NCI-H1694 (cell line): ENCODE results near the gene CA5A.
"Not testable (repeated sequence)": the region's sequence is repeated elsewhere in the genome, so short reads cannot be mapped to it uniquely, and the experiment has no call there.

ENCODE experiments used
- DNase-seq: peaks from one replicate; lab custom pipeline; 2025; lab: John Stamatoyannopoulos, UW

CA5A gene

DNA sequence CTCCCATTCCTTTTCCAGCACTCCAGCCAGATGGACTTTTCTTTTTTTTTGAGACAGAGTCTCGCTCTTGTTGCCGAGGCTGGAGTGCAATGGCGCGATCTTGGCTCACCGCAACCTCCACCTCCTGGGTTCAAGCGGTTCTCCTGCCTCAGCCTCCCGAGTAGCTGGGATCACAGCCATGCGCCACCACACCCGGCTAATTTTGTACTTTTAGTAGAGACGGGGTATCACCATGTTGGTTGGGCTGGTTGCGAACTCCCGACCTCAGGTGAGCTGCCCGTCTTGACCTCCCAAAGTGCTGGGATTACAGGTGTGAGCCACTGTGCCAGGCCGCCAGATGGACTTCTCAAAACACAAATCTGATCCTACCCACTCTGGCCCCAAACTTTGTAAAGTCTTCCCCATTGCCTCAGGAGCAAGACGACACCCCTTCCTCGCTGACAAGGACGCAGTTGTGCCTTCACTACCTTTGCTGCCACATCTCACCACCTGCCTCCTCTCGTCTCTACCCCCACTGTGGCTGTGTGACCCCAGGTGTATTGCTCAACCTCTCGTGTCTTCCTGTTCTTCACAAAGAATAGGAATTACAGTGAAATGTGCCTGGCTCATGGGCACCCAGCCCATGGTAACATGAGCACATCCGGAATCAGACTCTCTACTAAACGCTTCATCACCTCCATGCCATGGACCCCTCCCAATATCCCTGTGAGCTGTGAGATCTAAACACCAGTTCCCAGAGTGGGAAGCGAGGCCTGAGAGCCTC, 11.2 kb upstream of the CA5A start:
- DNase-seq: no peak

DNA sequence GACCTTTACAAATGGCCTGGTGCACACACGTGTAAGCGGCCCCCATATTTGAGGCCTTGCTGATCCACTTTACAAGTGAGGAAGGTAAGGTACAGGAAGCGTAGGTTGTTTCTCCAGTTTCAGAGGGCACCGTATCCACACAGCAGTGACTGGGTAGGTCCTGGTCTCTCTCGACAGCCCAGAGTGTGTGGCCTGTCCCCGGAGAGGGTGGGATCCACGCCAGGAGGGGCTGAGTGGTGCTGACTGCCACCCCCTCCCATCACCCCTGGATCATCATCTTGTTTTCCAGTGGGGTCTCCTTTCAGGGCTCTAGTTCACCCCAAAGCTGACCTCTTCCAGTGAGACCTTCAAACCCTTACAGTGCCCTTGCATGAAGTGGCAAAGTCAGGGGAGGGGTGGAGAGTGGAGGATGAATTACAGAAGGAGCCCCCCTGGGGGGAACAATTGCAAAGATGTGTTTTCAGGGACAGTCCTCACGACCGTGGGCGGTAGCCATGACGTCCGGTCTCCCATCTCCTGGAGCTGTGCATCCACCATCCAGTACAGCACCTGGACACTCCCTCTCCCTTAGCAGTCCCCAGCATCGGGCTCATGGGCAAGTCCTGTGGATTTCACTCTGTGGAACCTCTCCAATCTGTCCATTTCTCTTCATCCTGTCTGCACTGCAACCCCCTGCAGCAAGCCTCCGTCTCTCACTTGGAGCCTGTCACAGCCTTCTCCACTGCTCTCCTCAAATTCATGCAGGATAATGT, 10.4 kb upstream of the CA5A start:
- DNase-seq: no peak

- DNase-seq: no peak
These were observed 9.2 kb upstream of the CA5A start for GRCh38 chr16:87945351-87946042.

- DNase-seq: no peak
These were observed 6.4 kb upstream of the CA5A start for GRCh38 chr16:87942680-87943079.

DNA sequence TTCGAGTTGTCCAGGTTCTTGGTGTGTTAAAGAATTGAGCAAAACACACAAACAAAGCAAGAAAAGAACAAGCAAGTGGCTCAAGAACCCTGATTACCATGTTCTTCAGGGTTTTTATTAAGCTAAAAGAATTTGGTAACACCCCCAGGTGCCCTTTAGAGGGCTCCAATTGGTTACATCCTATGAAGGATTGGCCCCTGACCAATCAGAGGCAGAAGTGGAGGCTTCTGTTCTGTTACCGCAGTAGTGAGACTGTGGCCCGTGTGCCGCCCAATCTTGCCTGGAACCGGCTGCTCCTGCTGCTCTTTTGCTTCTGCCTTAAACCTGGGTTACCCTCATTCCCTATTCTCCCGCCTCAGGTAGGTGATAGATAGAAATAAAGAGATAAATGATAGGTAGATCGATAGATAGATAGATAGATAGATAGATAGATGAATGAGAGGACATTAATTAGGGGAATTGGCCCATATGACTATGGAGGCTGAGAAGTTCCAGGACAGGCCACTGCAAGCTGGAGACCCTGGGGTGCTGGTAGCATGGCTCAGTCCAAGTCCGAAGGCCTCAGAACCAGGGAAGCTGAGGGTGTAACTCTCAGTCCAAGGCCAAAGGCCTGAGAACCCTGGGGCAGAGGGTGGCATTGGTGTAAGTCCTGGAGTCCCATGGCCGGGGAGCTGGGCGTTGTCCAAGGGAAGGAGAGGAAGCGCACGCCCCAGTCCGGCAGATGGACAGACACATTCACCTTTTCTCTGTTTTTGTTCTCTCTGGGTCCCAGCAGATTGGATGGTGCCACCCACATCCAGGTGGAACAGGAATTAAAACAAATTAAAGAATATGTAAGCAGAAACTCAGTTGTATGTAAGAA, 3.5 kb upstream of the CA5A start:
- DNase-seq: no peak

- no peak for DNase-seq
These were observed 2.2 kb upstream of the CA5A start for GRCh38 chr16:87938412-87938949.

DNA sequence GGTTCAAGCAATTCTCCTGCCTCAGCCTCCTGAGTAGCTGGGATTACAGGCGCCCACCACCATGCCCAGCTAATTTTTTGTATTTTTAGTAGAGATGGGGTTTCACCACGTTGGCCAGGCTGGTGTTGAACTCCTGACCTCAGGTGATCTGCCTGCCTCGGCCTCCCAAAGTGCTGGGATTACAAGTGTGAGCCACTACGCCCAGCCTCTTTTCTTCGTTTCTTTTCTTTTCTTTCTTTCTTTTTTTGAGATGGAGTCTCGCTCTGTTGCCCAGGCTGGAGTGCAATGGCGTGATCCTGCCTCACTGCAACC, 858 bp upstream of the CA5A start:
- DNase-seq: not testable (repeated sequence)

DNA sequence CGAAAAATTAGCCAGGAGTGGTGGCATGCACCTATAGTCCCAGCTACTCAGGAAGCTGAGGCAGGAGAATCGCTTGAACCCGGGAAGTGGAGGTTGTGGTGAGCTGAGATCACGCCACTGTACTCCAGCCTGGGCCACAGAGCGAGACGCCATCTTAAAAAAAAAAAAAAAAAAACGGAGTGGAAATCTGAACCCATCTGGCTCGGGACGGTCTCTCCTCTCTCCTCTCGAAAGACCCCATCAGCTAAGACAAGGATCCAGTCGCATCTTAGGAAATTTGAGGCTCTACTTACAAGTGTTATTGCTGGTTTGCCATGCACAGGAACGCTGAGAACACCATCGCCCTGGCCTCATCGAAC, 334 bp downstream of the CA5A start:
- DNase-seq: not testable (repeated sequence)

GRCh38 chr16:87934752-87935425, 1.4 kb downstream of the CA5A start:
- DNase-seq: not testable (repeated sequence)

- DNase-seq: no peak
These were observed 3.2 kb downstream of the CA5A start for GRCh38 chr16:87933140-87933495.

DNA sequence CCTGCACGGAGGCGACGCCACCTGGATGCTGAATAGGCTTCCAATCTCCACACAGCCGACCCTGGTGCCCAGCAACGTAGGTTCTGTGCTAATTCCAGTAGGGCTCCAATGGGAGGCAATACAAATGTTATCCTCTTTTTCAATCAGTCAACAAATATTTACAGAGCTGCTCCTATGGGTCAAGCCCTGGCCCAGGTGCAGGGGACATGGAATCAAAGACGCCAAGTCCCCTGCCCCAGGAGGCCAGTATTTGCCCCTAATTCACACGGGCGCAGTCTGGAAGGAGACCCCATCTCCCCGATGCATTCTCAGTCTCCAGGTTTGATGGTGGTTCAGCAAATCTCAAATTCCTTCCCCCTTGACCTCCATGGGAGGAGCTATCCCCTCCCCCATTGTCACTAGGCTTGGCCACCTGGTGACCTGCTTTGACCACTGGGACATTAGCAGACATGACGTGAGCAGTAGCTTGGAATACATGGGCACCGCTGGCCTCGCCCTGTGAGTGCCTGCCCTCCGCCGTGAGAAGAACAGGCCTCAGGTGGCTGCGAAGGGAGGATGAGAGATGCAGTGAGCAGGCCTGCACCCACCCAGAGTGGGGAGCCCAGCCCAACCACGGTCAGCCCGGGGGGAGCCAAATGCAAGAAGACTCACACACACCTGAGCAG, 3.7 kb downstream of the CA5A start:
- not testable (repeated sequence) for DNase-seq

- DNase-seq: no peak
These were observed 4.8 kb downstream of the CA5A start for GRCh38 chr16:87931504-87931903.

DNA sequence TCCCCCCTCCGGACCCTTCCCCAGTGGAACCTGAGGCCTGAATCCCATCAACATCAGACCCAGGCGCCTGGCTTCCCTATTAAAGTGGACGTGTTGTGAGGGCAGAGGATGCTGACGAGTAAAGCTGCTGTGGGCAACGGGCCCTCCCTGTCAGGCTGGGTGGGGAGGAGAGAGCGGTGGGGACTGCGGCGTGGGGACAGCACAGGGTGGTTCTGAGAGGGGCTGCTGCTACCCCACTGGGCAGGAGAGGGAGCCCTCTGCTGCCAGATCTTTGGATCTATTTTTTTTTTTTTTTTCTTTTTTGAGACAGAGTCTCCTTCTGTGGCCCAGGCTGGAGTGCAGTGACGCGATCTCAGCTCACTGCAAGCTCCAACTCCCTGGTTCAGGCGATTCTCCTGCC, 5.9 kb downstream of the CA5A start:
- DNase-seq: no peak

DNA sequence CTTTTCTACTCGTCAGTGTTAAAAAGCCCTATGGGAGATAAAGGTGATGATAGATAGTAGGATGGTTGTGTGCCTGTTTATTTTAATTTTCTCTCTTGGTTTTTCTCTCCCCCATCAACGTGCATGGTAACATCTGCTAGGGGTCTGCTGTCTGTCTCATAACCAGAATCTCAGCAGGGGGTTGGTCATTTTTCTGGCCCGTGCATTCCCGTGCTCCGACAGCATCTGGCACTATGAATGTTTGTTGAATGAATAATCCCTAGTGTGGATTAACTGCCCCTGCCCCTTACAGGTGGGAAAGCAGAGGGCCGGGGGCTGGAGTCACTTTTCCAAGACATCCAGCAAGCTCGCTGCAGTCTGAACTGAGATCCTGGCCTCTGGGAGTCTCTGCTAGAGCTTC, 6.3 kb downstream of the CA5A start:
- no peak for DNase-seq

DNA sequence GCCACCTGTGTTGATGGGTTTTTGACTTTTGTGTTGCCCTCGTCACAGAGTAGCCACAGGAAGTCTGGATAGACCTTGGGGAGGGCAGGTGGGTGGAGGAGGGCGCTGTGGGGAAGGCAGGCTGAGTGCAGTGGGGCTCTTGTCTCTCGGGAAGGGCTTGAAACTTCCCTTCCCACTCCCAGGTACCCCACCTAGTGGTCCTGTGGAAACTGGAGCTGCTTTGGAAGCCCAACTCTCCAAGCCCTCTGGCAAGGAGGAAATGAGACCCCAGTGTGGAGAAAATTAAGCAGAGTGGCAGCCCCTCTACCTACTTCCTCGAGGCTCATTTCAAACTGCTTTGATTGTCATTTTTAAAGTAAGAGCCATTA, 9.2 kb downstream of the CA5A start:
- no peak for DNase-seq

- no peak for DNase-seq
These were observed 9.8 kb downstream of the CA5A start for GRCh38 chr16:87926246-87927194.

GRCh38 chr16:87924811-87925670, 11.3 kb downstream of the CA5A start:
- peak; percentile 87 for DNase-seq

GRCh38 chr16:87924041-87924810, 12.1 kb downstream of the CA5A start:
- peak; percentile 86 for DNase-seq
